Kidney (tissue), 14 donors: ENCODE results near the gene SORCS2. TPM values are rescaled to one million over a fixed set of nuclear protein-coding genes. Genes with fewer than 3 reads are reported as not detected.

Source experiments
- DNase-seq, 5 donors: peaks; one replicate each; pipeline ENCODE4 v3.0.0-alpha.2; 2013 to 2020
- FAIRE-seq: peaks from 2 replicates; lab custom pipeline; 2012; peaks lifted over from hg19 to GRCh38; lab: Jason Lieb, UNC
- H3K27ac ChIP-seq, 2 donors: one replicate each; pipeline ENCODE4 v1.7.0; 2013; ENCODE audit warnings: low read depth in 2 of 2, low read length in 2 of 2, inconsistent platforms in 1 of 2
- H3K27me3 ChIP-seq: one replicate; pipeline ENCODE4 v1.7.1; 2013; ENCODE audit warnings: low read length, inconsistent platforms; ENCODE audit not compliant: control insufficient read depth, insufficient read depth
- H3K36me3 ChIP-seq, 3 donors: one replicate each; pipeline versions ENCODE4 v1.7.0 to v1.7.1; 2013; ENCODE audit warnings: low read length in 3 of 3, control low read depth in 1 of 3, inconsistent platforms in 1 of 3; ENCODE audit not compliant: insufficient read depth in 3 of 3, control insufficient read depth in 2 of 3
- H3K4me1 ChIP-seq, 3 donors: one replicate each; pipeline versions ENCODE4 v1.7.0 to v1.7.1; 2013; ENCODE audit warnings: low read length in 3 of 3, inconsistent platforms in 1 of 3, low read depth in 1 of 3; ENCODE audit not compliant: control insufficient read depth in 2 of 3, insufficient read depth in 2 of 3
- H3K4me3 ChIP-seq, 3 donors: one replicate each; pipeline versions ENCODE4 v1.7.0 to v1.8.1; 2013; ENCODE audit warnings: low read length in 3 of 3, control low read depth in 1 of 3, inconsistent platforms in 1 of 3
- H3K9ac ChIP-seq, 3 donors: one replicate each; pipeline versions ENCODE4 v1.7.0 to v1.7.1; 2013; ENCODE audit warnings: low read length in 3 of 3, control low read depth in 1 of 3, inconsistent platforms in 1 of 3
- H3K9me3 ChIP-seq, 3 donors: one replicate each; pipeline versions ENCODE4 v1.7.0 to v1.7.1; 2013; ENCODE audit warnings: low read length in 3 of 3, control low read depth in 1 of 3, inconsistent platforms in 1 of 3; ENCODE audit not compliant: control insufficient read depth in 2 of 3, insufficient read depth in 1 of 3
- intact Hi-C: fragments of 100-400 bp; cut with DNase I; formaldehyde crosslinking; loops from one replicate; pipeline ENCODE4 v1.11.1; 2022
- polyA plus RNA-seq: library from polyadenylated mRNA; stranded (reverse); fragments of 350-450 nt; fragmentation: Illumina TruSeq; extraction: RNeasy Lipid Tissue Mini Kit (QIAGEN cat#74804); gene quantifications from one replicate; pipeline ENCODE4 v1.2.3, GENCODE V29; 2014; ENCODE audit warnings: low read depth, low replicate concordance; ENCODE audit not compliant: insufficient read depth
- total RNA-seq: library from RNA; stranded (reverse); fragmentation: NEBNext Ultra II Directional; extraction: Animal tissue kit (Norgen Biotek cat#: 25700); gene quantifications from one replicate; pipeline ENCODE4 v1.2.1, GENCODE V29; 2021
- TF ChIP-seq, protein P1 (sequence below): IDR thresholded peaks from 3 replicates; pipeline ENCODE4 v1.5.1; 2012; ENCODE audit warnings: mild to moderate bottlenecking, moderate library complexity, borderline replicate concordance; ENCODE audit not compliant: insufficient read depth; ENCODE audit errors: extremely low read depth
- donor health status: control.
- donor health status: control.
- donor health status: control.
- donor health status: control.
- donor health status: control.
- donor health status: DM: yes; HTN: yes; CAD: no.
- donor health status: Normal renal cell carcinoma (clear cell type).

The SORCS2 gene
- total and polyA plus RNA-seq, 2 donors from 2014 or later: 6.1 to 9.1 TPM

DNA sequence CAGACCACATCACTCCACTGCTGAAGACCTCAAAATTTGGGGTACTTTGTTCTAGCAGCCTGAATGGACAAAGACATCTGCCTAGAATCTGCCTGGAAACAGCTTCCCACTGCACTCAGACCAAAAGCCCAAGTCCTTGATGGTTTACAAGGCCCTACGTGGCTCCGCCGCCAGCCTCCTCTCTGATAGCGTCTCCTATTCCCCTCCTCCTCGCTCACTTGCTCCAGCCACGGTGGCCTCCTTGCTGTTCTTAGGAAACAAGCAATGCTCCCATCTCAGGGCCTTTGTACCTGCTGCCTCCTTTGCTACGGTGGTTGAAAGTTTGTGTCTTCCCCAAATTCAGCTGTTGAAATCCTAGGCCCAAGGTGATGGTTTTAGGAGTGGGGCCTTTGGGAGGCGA, 34.7 kb upstream of the SORCS2 start:
- H3K9me3 ChIP-seq: no peaks in the 10 kb centered on the region
- no peak for FAIRE-seq
- H3K27me3 ChIP-seq: no peaks in the 10 kb centered on the region
- peaks cover 0 to 5% (median 0%) of the 10 kb centered on the region in 3 donors for H3K4me1 ChIP-seq
- DNase-seq: peak in 2 of 5 donors; percentile 5 to 20
- no peak overlapping the region for H3K4me3 ChIP-seq
- no peak overlapping the region for H3K9ac ChIP-seq
- H3K36me3 ChIP-seq: no peaks in the 10 kb centered on the region
- TF ChIP-seq, protein P1, sequence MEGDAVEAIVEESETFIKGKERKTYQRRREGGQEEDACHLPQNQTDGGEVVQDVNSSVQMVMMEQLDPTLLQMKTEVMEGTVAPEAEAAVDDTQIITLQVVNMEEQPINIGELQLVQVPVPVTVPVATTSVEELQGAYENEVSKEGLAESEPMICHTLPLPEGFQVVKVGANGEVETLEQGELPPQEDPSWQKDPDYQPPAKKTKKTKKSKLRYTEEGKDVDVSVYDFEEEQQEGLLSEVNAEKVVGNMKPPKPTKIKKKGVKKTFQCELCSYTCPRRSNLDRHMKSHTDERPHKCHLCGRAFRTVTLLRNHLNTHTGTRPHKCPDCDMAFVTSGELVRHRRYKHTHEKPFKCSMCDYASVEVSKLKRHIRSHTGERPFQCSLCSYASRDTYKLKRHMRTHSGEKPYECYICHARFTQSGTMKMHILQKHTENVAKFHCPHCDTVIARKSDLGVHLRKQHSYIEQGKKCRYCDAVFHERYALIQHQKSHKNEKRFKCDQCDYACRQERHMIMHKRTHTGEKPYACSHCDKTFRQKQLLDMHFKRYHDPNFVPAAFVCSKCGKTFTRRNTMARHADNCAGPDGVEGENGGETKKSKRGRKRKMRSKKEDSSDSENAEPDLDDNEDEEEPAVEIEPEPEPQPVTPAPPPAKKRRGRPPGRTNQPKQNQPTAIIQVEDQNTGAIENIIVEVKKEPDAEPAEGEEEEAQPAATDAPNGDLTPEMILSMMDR: no peak
- H3K27ac ChIP-seq: no peak overlapping the region
- intact Hi-C loops: no loop called here

DNA sequence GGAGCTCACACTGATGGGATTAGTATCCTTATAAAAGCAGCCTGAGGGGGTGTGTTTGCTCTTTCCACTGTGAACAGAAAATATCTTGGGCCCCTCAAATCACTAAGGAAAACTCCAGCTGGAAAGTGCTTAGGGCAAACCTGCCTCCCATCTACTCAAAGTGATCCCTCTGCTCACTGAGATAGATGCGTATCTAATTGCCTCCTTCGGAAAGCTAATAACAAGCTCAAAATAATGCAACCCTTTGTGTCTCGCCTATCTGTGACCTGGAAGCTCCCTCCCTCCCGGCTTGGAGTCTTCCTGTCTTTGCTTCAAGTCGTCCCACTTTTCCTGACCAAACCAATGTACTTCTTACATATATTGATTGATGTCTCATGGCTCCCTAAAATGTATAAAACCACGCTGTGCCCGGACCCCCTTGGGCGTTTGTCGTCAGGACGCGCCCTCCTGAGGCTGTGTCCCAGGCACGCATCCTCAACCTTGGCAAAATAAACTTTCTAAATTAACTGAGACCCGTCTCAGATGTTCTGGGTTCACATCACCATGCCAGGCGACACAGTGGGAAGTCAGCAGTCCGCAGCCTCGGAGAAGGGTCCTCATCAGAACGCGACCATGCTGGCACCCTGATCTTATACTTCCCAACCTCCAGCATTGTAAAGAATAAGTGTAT, 34.1 kb upstream of the SORCS2 start:
- TF ChIP-seq, protein P1: no peak
- no peak for FAIRE-seq
- peak in 2 of 5 donors; percentile 7 to 20 for DNase-seq

DNA sequence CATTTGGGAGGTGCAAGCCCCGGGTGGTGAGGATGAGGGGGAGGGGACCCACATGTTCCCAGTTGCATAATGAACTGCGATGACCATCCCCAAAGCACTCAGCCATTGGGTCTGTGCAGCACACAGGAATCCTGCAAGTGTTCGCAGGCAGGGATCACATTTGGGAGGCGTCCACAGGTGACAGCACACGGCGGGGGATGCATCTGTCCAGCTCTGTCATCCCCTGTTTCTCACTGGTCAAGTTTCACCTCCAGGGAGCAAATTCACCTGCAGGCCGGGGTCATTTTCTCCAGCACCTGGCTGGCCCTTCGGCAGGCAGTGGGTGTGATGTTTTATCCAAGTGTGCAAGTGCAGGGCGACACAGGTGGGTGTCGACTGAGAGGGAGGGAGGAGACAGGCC, 33.3 kb upstream of the SORCS2 start:
- no peak overlapping the region for H3K9ac ChIP-seq
- FAIRE-seq: no peak

More for the DNA sequence above, 34.1 kb upstream of the SORCS2 start:
- H3K4me3 ChIP-seq: no peak overlapping the region
- no peaks in the 10 kb centered on the region for H3K9me3 ChIP-seq
- H3K27ac ChIP-seq: no peak overlapping the region
- intact Hi-C loops: no loop called here
- H3K36me3 ChIP-seq: no peaks in the 10 kb centered on the region
- peaks cover 0 to 5% (median 0%) of the 10 kb centered on the region in 3 donors for H3K4me1 ChIP-seq
- H3K27me3 ChIP-seq: no peaks in the 10 kb centered on the region
- H3K9ac ChIP-seq: no peak overlapping the region

More for the DNA sequence above, 33.3 kb upstream of the SORCS2 start:
- intact Hi-C loops: no loop called here
- Histone ChIP-seq H3K27ac (no peak overlapping the region), H3K27me3 (no peaks in the 10 kb centered on the region), H3K4me3 (no peak overlapping the region), H3K9me3 (no peaks in the 10 kb centered on the region), H3K36me3 (no peaks in the 10 kb centered on the region), H3K4me1 (peaks cover 0 to 5% (median 0%) of the 10 kb centered on the region in 3 donors)
- TF ChIP-seq, protein P1: no peak
- DNase-seq: peak in 3 of 5 donors; percentile 16 to 47 (median 42)
